ENCODE results near the gene CALHM5. TPM values are rescaled to one million over a fixed set of nuclear protein-coding genes. Genes with fewer than 3 reads are reported as not detected.

Gene CALHM5
- total RNA-seq, 4 donors from 2014 or later = 0.89 to 5.9 (median 1.4) TPM

GRCh38 chr6:116514111-116514510 lies 2.7 kb downstream of the CALHM5 start:
- DNase-seq (ENCODE audit: low spot score in 2 of 2) = no peak
- H3K27ac ChIP-seq = no peak overlapping the region
- 89% methylated on average over 4 of the region's 4 CpGs for WGBS
- H3K36me3 ChIP-seq = no peaks in the 10 kb centered on the region
- H3K4me1 ChIP-seq = no peaks in the 10 kb centered on the region
- H3K9me3 ChIP-seq = no peaks in the 10 kb centered on the region
- H3K27me3 ChIP-seq = no peaks in the 10 kb centered on the region
- TF ChIP-seq POLR2AphosphoS5 (IDR thresholded peaks at IDR 0.05) (no peak), POLR2A (IDR thresholded peaks at IDR 0.05) (no peak), CTCF (IDR thresholded peaks at IDR 0.05) (no peak), EP300 (IDR thresholded peaks at IDR 0.05) (no peak)
- no peak overlapping the region for H3K4me3 ChIP-seq

GRCh38 chr6:116515141-116515540 lies 3.7 kb downstream of the CALHM5 start:
- TF ChIP-seq CTCF (IDR thresholded peaks at IDR 0.05) (no peak), EP300 (IDR thresholded peaks at IDR 0.05) (no peak), POLR2AphosphoS5 (IDR thresholded peaks at IDR 0.05) (no peak), POLR2A (IDR thresholded peaks at IDR 0.05) (no peak)
- Histone ChIP-seq H3K4me3 (no peak overlapping the region), H3K4me1 (no peaks in the 10 kb centered on the region), H3K27ac (no peak overlapping the region), H3K36me3 (no peaks in the 10 kb centered on the region), H3K9me3 (no peaks in the 10 kb centered on the region), H3K27me3 (no peaks in the 10 kb centered on the region)
- DNase-seq (ENCODE audit: low spot score in 2 of 2) = no peak

GRCh38 chr6:116518621-116519368 lies 7.4 kb downstream of the CALHM5 start:
- Histone ChIP-seq H3K9me3 (no peaks in the 10 kb centered on the region), H3K27me3 (no peaks in the 10 kb centered on the region), H3K27ac (no peak overlapping the region), H3K36me3 (no peaks in the 10 kb centered on the region), H3K4me1 (no peaks in the 10 kb centered on the region), H3K4me3 (no peak overlapping the region)
- no peak for DNase-seq (ENCODE audit: low spot score in 2 of 2)
- no peak for TF ChIP-seq POLR2A (IDR thresholded peaks at IDR 0.05)
- TF ChIP-seq EP300 (IDR thresholded peaks at IDR 0.05) = no peak
- TF ChIP-seq CTCF (IDR thresholded peaks at IDR 0.05) = no peak
- no peak for TF ChIP-seq POLR2AphosphoS5 (IDR thresholded peaks at IDR 0.05)
- WGBS = 79% methylated on average over 4 of the region's 4 CpGs

- H3K9me3 ChIP-seq = no peaks in the 10 kb centered on the region
- TF ChIP-seq CTCF (IDR thresholded peaks at IDR 0.05) (no peak), EP300 (IDR thresholded peaks at IDR 0.05) (no peak), POLR2A (IDR thresholded peaks at IDR 0.05) (no peak), POLR2AphosphoS5 (IDR thresholded peaks at IDR 0.05) (no peak)
- 90% methylated on average over 2 of the region's 2 CpGs for WGBS
- no peaks in the 10 kb centered on the region for H3K4me1 ChIP-seq
- H3K36me3 ChIP-seq = no peaks in the 10 kb centered on the region
- DNase-seq (ENCODE audit: low spot score in 2 of 2) = no peak
- H3K27ac ChIP-seq = no peak overlapping the region
- H3K27me3 ChIP-seq = no peaks in the 10 kb centered on the region
- no peak overlapping the region for H3K4me3 ChIP-seq
Measured at GRCh38 chr6:116522896-116523295, 11.5 kb downstream of the CALHM5 start.

- H3K36me3 ChIP-seq = no peaks in the 10 kb centered on the region
- no peak overlapping the region for H3K4me3 ChIP-seq
- TF ChIP-seq CTCF (IDR thresholded peaks at IDR 0.05) (no peak), POLR2AphosphoS5 (IDR thresholded peaks at IDR 0.05) (no peak), POLR2A (IDR thresholded peaks at IDR 0.05) (no peak), EP300 (IDR thresholded peaks at IDR 0.05) (no peak)
- no peaks in the 10 kb centered on the region for H3K4me1 ChIP-seq
- H3K9me3 ChIP-seq = no peaks in the 10 kb centered on the region
- no peak for DNase-seq (ENCODE audit: low spot score in 2 of 2)
- H3K27ac ChIP-seq = no peak overlapping the region
- 88% methylated on average over 2 of the region's 2 CpGs for WGBS
- no peaks in the 10 kb centered on the region for H3K27me3 ChIP-seq
Measured at GRCh38 chr6:116524236-116524635, 12.8 kb downstream of the CALHM5 start.
